GM19324 (cell line): ENCODE data around the gene MACC1.
"Not testable (repeated sequence)": the region's sequence is repeated elsewhere in the genome, so short reads cannot be mapped to it uniquely, and the experiment has no call there.

Source experiments
- ATAC-seq: cut with Tn5 transposase; IDR thresholded peaks from one replicate; pipeline ENCODE4 v1.9.1; 2021; ENCODE audit warnings: mild to moderate bottlenecking, moderate library complexity; ENCODE audit not compliant: unreplicated experiment, low FRiP score

Gene MACC1

DNA sequence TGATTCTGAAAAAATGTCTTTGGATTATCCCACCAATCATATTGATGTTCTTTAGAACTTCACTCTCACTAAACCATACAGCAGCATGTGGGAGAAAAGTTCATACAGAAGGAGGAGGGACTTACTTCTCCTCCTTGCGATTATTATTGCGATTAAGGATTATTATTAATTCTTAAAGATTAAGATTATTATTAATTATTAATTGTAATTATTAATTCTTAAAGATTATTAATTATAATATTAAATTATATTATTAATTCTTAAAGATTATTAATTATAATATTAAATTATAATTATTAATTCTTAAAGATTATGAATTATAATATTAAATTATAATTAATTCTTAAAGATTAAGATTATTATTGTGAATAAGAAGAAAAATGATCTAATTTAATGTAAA lies 80.5 kb downstream of the MACC1 start:
- ATAC-seq, result no peak

DNA sequence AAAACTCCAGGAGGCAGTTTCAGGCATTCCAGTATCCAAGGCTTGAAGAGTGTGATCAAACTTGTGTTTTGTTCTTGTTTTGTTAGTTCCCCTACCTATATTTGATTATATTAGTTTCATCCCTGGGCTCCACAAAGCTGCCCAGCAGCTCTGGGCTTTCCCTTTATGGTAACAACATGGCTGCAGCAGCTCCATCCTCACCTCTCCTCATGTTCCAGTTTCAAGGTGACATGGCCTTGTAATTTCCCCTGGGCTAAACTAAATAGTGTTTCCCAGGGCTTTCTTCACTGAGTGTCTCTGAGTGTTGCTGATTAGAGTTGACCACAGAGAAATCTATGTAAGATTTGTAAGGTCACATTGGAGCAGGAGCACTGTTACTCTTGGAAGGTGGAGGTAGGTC lies 83.4 kb downstream of the MACC1 start:
- ATAC-seq, result no peak

DNA sequence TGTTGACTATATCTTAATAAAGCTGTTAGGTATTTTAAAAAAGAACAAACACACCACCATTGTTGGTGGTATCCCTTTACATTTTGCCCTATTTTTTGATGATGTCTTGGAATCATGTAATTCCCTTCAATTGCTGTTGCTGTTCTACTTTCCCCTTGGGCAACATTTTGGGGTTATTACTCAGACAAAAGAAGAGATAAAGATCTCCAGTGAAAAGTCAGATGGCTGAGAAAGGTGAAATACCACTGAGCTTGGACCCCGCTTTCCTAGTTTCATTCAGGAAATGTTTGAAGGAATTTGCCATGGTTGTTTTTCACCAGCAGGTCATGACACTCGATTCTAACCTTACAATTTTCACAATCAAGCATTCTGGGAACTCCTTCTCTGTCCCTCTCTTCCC lies 84.6 kb downstream of the MACC1 start:
- ATAC-seq, result no peak

DNA sequence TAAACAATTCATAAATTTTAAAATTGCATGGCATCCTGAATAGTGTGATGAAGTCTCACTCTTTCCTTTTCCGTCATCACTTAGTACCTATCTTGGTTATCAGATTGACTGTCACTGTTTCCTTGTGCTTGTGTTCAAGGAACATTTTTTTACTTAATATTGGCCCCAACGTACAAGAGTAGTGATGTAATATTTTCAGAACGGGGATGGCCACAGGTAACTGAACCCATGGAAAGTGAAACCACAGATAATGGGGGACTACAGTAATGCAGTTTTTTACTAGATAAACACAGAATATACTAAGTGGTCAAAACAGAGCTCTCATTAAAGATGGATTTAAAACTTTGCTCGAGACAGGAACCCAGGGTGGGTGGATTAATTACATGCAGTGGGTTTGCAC lies 85.4 kb downstream of the MACC1 start:
- peak; percentile 62 for ATAC-seq

DNA sequence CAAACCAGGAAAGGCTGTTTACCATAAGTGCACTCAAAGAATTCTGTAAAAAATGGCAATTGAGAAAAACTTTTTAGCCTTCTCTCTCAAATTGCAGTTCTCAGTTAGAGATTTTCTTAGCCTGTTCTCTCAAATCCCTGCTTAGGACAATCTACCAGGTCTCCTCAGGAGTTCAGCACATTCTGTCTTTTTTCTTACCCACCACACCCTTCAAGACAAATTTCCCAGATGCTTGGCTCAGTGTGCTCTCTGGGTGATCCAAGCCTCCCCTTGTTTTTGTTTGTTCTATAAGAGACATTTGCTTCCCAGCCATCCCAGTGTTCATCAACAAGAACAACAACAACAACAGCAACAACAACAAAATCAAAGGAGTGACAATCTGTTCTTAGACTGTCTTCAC lies 87.3 kb downstream of the MACC1 start:
- no peak for ATAC-seq

DNA sequence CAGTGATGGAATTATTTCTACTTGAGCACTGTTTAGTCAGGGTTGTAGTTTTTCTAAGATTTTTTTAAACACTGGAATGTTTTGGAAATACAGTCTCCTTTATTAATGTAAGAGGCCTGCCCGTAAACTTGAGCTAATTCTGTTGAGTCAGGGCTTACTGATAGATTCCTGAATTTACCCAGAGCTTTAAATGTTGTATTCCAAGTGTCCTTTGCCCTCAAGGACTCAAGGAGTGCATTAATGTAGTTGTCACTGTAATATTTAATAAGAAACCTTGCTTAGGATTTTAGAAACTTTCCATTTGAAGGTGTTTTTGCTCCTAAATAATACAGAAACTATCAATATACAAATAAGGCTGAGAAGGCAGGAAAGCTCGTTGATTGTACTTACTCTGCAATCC lies 89.2 kb downstream of the MACC1 start:
- ATAC-seq, result no peak

DNA sequence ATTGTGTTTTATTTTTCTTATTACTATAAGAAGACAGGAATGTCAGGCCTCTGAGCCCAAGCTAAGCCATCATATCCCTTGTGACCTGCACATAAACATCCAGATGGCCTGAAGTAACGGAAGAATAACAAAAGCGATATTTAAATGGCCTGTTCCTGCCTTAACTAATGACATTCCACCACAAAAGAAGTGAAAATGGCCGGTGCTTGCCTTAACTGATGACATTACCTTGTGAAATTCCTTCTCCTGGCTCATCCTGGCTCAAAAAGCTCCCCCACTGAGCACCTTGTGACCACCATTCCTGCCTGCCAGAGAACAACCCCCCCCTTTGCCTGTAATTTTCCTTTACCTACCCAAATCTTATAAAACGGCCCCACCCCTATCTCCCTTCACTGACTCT lies 91.1 kb downstream of the MACC1 start:
- ATAC-seq, result not testable (repeated sequence)

DNA sequence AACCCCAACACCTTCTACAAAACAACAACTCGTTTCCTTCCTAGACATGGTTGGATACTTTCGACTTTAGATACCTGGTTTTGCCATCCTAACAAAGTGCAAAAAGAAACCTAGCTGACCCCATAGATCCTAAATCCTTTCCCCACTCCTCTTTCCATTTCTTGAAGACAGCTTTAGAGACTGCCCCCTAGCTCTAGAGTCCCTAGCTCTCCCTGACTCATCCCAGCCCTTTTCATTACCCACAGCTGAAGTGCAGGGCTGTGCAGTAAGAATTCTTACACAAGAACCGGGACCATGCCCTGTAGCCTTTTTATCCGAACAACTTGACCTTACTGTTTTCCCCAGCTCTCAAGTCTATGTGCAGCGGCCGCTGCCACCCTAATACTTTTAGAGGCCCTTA lies 93.1 kb downstream of the MACC1 start:
- not testable (repeated sequence) for ATAC-seq

DNA sequence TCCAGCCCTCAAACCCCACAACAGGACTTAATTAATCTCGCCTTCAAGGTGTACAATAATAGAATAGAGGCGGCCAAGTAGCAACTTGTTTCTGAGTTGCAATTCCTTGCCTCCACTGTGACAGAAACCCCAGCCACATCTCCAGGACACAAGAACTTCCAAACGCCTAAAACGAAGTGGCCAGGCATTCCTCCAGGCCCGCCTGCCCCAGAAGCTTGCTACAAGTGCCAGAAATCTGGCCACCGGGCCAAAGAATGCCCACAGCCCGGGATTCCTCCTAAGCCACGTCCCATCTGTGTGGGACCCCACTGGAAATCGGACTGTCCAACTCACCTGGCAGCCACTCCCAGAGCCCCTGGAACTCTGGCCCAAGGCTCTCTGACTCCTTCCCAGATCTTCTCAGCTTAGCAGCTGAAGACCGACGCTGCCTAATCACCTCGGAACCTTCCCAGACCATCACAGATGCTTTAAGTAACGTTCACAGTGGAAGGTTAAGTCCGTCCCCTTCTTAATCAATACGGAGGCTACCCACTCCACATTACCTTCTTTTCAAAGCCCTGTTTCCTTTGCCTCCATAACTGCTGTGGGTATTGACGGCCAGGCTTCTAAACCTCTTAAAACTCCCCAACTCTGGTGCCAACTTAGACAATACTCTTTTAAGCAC lies 94.4 kb downstream of the MACC1 start:
- ATAC-seq, result not testable (repeated sequence)

DNA sequence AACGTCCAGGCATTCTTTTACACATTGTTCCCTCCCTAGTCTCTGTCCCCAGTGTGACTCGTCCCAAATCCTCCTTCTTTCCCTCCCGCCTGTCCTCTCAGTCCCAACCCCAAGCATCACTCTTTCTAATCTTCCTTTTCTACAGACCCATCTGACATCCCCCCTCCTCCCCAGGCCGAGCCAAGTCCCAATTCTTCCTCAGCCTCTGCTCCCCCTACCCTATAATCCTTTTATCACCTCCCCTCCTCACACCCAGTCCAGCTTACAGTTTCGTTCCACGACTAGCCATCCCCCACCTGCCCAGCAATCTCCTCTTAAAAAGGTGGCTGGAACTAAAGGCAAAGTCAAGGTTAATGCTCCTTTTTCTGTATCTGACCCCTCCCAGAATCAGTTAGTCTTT lies 95.1 kb downstream of the MACC1 start:
- ATAC-seq, result no peak

DNA sequence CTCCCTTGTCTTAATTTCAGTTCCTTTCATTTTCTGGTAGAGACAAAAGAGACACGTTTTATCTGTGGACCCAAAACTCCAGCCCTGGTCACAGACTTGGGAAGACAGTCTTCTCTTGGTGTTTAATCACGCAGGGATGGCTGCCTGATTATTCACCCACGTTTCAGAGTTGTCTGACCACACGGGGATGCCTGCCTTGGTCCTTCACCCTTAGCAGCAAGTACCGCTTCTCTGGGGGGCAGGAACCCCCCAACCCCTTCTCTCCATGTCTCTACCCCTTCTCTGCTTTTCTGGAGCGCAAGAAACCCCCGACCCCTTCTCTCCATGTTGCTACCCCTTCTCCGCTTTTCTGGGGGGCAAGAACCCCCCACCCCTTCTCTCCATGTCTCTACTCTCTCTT lies 95.8 kb downstream of the MACC1 start:
- ATAC-seq, result no peak

DNA sequence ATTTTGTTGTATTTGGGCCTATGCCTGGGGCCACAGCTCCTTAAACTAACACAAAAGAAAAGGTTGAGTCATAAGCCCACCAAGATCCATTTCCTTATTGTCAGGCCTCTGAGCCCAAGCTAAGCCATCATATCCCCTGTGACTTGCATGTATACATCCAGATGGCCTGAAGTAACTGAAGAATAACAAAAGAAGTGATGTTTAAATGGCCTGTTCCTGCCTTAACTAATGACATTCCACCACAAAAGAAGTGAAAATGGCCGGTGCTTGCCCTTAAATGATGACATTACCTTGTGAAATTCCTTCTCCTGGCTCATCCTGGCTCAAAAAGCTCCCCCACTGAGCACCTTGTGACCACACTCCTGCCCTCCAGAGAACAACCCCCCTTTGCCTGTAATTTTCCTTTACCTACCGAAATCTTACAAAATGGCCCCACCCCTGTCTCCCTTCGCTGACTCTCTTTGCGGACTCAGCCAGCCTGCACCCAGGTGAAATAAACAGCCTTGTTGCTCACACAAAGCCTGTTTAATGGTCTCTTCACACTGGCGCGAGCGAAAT lies 96.5 kb downstream of the MACC1 start:
- ATAC-seq, result not testable (repeated sequence)

DNA sequence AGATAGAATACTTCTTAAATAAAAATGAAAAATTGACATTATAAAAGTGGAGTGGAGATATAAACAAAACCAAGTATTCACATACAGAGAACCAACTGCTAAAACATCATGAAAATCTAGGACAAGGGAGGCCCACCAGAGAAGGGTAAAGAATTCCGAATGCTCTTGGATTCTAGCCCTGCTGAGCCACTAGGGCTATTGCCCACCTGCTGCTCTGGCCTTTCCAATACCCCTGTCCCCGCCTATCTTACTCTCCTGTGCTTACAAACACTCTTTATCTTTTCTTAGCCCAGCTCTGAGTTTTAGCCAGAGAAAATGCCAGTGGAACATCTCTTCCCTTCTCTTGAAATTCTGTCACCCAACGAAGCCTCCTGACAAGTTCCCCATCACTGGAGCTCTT lies 100.3 kb downstream of the MACC1 start:
- ATAC-seq, result no peak

DNA sequence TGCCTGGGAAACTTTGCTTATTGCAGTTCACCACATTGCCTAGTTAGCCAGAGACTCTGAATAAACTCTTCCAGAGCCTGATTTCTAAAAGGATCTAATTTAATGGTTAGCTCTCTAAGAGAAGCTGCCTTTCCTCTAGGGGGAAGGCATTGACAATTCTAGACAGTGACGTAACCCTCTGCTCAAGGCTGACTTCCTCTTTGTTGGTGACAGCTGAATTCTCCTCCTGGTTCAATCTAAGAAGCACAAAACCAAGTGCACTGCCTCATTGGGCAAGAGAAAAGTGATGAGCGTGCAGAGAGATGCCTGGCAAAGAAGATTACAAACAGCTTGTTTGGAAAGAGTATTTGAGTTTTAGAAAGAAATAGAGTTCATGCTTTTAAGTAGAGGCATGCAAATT lies 102.7 kb downstream of the MACC1 start:
- peak; percentile 86 for ATAC-seq

DNA sequence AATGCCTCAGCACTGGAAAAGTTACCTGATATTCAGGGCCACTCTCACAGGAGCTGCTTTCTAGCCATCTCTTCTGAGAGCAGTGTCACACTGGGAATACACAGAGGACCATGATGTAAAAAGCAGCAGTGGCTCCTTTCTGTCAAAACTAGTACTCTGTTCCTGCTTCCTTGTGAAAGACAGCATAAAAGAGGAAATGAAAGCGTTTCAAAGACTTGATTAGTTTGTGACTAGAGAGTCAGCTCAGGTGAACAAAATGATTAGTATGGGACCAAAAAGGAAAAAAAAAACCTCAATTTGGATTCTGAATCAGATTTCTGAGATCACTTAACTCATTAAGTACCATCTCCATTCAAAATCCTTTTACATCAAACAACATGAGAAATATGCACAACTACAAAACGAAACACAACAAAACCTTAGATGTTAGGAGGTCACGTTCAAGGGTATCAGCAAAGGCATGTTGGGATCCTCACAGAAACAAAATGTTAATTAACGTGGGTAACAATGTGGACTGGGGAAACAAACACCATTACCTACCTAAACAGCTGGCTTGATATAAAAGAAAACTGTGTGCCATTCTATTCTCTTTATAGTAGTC lies 103.7 kb downstream of the MACC1 start:
- ATAC-seq, result peak; percentile 75

DNA sequence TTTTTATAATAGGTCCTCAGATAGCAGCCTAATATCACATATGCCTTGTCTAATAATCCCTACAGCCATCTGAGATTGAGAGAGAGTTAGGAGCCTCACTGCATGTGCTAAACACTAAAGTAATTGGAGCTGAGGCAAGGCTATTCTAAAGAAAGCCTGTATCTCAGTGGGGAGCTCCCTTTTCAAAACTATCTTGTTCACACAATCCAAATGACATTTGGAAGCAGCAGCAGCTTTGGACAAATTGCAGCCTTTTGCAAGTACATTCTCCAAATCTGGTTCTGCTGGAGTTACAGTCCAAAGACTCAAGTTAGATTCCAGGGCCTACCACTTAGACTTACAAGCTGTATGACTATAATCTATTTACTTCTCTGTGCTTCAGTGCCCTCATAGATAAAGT lies 104.5 kb downstream of the MACC1 start:
- ATAC-seq, result no peak

DNA sequence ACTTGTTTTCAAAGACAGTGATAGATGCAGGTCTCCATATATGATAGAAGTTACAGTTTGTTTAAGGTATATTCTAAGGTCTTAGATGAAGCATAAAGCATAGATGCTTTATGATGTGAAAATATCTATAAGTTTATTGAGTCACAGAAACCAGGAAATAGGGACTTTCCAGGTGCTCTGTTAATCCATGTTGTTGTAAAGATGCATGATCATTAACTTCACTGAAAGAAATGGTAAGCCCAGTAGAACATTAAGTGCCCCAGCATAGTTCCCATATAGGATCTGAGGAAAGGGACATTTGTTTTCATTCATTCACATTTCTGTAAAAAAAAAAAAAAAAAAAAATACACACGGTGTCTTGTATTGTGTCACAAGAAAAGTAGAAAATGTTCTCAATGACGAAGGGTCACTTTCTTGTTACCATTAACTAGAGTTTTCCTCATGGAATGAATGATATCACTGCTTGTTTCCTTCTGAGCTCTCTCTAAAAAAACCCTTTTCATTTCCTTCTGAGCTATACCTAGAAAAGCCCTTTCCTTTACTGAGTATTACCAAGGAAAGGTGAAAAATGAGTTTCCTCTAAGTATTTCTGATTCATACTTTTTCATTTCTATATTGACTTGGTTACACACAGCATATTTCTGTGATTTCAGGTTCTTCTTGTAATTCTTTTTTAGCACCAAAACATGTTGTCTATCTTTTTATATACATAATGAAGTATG lies 105.2 kb downstream of the MACC1 start:
- ATAC-seq, result no peak

DNA sequence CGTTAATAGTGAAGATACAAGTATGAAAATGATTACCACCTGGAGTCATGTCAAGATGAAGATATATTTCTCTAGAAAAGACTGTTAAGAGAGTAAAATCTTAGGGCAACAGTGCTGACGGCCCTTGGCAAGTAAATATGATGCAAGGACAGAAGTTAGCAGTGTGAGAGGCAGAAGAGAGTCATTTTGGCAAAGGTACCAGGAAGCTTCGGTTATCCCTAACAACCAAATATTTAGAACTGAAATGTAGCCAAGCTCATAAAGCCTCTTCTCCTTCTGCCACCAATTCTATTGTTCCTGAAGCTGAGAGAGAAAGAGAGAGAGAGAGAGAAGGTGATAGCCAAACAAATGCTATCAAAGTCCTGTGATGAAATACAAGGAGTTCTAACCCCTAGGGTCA lies 109.6 kb downstream of the MACC1 start:
- no peak for ATAC-seq

DNA sequence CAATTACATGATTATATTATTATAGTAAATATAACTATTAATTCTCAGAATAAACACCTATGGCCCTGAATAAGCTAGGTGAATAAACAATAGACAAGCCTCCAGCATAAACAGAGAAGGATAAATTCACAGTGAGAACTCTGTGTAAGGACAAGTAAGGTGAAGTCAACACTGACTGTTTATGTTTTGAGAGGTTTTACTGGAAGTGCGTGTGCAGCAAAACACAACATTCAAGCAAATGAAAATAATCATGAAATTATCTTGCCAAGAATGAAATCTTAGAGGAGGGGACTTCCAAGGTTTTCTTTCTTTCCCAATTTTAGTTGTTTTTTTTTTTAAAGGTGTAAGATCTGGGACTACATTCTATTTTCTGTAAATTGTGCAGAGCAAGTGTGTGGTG lies 112.5 kb downstream of the MACC1 start:
- no peak for ATAC-seq

DNA sequence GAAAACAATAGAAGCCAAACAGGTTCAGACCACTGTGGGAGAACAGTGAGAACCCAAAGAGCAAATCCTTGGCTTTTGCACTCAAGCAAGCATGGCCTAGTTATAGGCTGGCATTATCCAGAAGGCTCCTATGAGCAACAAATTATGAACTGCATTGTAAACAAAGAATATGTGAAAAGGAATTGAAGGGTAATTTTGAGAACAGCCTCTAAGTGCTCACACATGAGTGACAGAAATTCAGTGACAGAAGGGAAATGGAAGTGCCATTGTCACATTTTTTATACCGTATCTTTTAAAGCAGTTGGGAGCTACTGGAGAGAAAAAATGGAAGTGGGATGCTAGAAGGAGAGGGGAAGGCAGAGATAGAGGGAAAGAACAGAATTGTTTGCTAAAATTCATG lies 114.2 kb downstream of the MACC1 start:
- ATAC-seq, result no peak

DNA sequence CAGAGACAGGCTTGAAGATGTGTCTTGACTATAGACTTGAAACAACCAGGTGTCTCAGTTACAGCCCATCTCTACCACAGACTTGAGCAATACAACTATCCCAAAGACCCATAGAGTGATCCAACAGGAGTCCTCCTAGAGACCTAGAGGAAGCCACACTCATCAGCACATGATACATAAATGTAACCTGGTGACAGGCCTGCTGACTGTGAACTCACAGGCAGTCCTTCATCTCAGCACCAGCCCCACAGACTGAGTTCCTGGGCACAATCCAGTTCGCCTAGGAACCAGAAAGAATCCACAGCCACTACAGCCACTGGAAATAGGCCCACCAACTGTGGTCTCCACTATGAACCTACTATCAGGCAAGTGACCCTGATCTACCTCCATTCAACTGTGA lies 121.3 kb downstream of the MACC1 start:
- ATAC-seq, result no peak

DNA sequence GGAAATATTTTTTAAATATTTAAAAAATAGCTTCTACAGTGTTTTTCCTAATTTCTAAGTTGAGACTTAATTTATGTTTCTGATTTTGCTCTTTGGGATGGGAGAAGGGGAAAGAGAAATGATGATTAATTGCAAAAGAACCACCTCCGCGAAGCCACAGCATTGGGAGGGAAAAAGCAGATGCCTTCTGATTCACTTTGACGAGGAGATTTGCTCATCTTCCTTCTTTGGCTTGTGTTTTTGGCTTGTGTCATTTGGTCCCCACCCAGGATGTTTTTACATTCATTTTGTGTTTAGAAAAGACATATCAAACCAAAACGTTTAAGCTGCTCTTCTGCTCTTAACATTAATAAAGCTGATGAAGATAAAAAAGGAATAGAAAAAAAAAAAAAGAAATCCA lies 121.7 kb downstream of the MACC1 start:
- ATAC-seq, result no peak
